A549 (cell line): ENCODE measurements around the gene UNC5B.

Experiments
- CBX2 ChIP-seq: fragments of 200-600 bp; sonication (generic); IDR thresholded peaks from 2 replicates; pipeline ENCODE4 v1.6.1; 2016; ENCODE audit warnings: low read depth, mild to moderate bottlenecking, borderline replicate concordance
- HDAC2 ChIP-seq: fragments of 200-600 bp; sonication (generic); IDR thresholded peaks from 2 replicates; pipeline ENCODE4 v1.6.1; 2016
- PHF8 ChIP-seq: fragments of 200-600 bp; sonication (generic); IDR thresholded peaks from 2 replicates; pipeline ENCODE4 v1.6.1; 2016; ENCODE audit warnings: low read depth, mild to moderate bottlenecking, antibody characterized with exemption, moderate library complexity, borderline replicate concordance

DNA sequence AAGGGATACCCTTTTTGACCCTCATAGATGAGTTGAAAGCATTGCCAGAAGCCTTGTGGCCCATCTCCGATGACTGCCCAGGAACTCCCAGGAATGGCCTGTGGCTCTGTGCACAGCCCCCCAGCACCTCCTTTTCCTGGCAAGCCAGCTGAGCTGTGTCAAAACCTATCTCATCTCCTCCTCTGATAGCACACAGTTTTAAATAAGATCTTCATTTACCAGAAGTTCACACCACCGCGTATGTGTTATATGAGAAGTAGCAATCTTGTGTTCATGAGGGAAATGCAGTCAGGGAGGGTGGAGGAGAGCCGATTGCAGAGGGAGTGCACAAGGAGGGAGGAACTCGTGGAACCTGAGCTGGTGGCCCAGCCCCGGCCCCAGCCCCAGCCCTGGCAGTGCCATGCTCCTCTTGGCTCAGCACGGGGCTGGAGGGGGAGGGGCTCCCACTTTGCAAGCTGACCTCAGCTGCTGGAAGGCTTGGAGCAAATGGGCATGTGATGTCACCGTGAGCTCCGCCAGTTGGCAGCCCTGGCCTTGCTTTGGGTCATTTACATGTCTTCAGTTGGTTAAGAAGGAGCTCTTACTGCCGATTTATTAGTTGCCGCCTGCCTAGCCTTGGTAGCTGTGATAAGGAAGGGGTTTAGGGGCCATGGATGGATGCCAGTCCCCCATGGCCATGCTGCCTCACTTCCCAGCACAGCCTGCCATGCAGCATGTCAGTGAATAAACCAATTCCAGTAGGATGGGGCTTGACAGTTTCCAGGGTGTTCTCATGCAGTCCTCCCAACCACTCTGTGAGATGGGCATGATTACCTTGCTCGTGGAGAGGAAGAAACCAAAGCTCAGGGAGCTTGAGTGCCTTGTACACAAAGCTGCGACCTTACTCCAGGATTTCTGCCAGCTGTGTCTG, 20.0 kb downstream of the UNC5B start:
- TF ChIP-seq PHF8 (no peak), CBX2 (no peak), HDAC2 (no peak)
